Measurements from ENCODE around the gene GIT2. TPM values are rescaled to one million over a fixed set of nuclear protein-coding genes. Genes with fewer than 3 reads are reported as not detected.

Gene GIT2
- total and polyA plus RNA-seq, 2 experiments from 2014 or later = 21.5 to 22.4 TPM

- H3K9me3 ChIP-seq (ENCODE audit: low read depth) = no peaks in the 10 kb centered on the region
- H3K4me1 ChIP-seq (ENCODE audit: insufficient read depth) = no peaks in the 10 kb centered on the region
- no peak for DNase-seq (ENCODE audit: low spot score)
- no peaks in the 10 kb centered on the region for H3K27me3 ChIP-seq
- 97% methylated on average over 8 of the region's 8 CpGs for WGBS (ENCODE audit: low lambda C conversion rate, missing lambda C conversion rate)
- H3K79me2 ChIP-seq = peaks cover 7% of the 10 kb centered on the region
- H4K20me1 ChIP-seq (ENCODE audit: insufficient read depth, poor library complexity, severe bottlenecking) = no peaks in the 10 kb centered on the region
- H3K27ac ChIP-seq = no peak overlapping the region
- H2AFZ ChIP-seq = no peak overlapping the region
- no peak overlapping the region for H3K4me2 ChIP-seq
- TF ChIP-seq, protein P1, sequence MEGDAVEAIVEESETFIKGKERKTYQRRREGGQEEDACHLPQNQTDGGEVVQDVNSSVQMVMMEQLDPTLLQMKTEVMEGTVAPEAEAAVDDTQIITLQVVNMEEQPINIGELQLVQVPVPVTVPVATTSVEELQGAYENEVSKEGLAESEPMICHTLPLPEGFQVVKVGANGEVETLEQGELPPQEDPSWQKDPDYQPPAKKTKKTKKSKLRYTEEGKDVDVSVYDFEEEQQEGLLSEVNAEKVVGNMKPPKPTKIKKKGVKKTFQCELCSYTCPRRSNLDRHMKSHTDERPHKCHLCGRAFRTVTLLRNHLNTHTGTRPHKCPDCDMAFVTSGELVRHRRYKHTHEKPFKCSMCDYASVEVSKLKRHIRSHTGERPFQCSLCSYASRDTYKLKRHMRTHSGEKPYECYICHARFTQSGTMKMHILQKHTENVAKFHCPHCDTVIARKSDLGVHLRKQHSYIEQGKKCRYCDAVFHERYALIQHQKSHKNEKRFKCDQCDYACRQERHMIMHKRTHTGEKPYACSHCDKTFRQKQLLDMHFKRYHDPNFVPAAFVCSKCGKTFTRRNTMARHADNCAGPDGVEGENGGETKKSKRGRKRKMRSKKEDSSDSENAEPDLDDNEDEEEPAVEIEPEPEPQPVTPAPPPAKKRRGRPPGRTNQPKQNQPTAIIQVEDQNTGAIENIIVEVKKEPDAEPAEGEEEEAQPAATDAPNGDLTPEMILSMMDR (IDR thresholded peaks at IDR 0.05; ENCODE audit: poor library complexity) = no peak
- TF ChIP-seq EZH2 (IDR thresholded peaks at IDR 0.05; ENCODE audit: borderline replicate concordance) (no peak), EZH2phosphoT487 (IDR thresholded peaks at IDR 0.05; ENCODE audit: low read depth, severe bottlenecking, unreplicated experiment) (no peak)
- H3K4me3 ChIP-seq = no peak overlapping the region
- H3K36me3 ChIP-seq (replicated peaks; ENCODE audit: insufficient read depth, low read depth) = peaks cover 5% of the 10 kb centered on the region
- no peaks in the 10 kb centered on the region for H3K9me2 ChIP-seq (replicated peaks; ENCODE audit: insufficient read depth)
These were observed 12.6 kb downstream of the GIT2 start for GRCh38 chr12:109983432-109984142.

GRCh38 chr12:109982210-109982609, 14.0 kb downstream of the GIT2 start:
- Histone ChIP-seq H3K36me3 (replicated peaks; ENCODE audit: insufficient read depth, low read depth) (peaks cover 5% of the 10 kb centered on the region), H3K27me3 (no peaks in the 10 kb centered on the region)

GRCh38 chr12:109981311-109981710, 14.9 kb downstream of the GIT2 start:
- H4K20me1 ChIP-seq (ENCODE audit: insufficient read depth, poor library complexity, severe bottlenecking) = no peaks in the 10 kb centered on the region
- TF ChIP-seq EZH2 (IDR thresholded peaks at IDR 0.05; ENCODE audit: borderline replicate concordance) (no peak), EZH2phosphoT487 (IDR thresholded peaks at IDR 0.05; ENCODE audit: low read depth, severe bottlenecking, unreplicated experiment) (no peak)
- TF ChIP-seq, protein P1 (IDR thresholded peaks at IDR 0.05; ENCODE audit: poor library complexity) = no peak
- H3K27me3 ChIP-seq = no peaks in the 10 kb centered on the region
- no peak overlapping the region for H3K27ac ChIP-seq
- peaks cover 5% of the 10 kb centered on the region for H3K79me2 ChIP-seq
- H3K36me3 ChIP-seq (replicated peaks; ENCODE audit: insufficient read depth, low read depth) = peaks cover 5% of the 10 kb centered on the region
- H3K9me3 ChIP-seq (ENCODE audit: low read depth) = no peaks in the 10 kb centered on the region
- no peak overlapping the region for H3K4me2 ChIP-seq
- H3K9me2 ChIP-seq (replicated peaks; ENCODE audit: insufficient read depth) = no peaks in the 10 kb centered on the region
- H3K4me3 ChIP-seq = no peak overlapping the region
- DNase-seq (ENCODE audit: low spot score) = no peak
- H3K4me1 ChIP-seq (ENCODE audit: insufficient read depth) = no peaks in the 10 kb centered on the region
- H2AFZ ChIP-seq = no peak overlapping the region
- WGBS (ENCODE audit: low lambda C conversion rate, missing lambda C conversion rate) = 94% methylated on average over 5 of the region's 5 CpGs

More at GRCh38 chr12:109982210-109982609, 14.0 kb downstream of the GIT2 start:
- Histone ChIP-seq H3K27ac (no peak overlapping the region), H3K9me3 (ENCODE audit: low read depth) (no peaks in the 10 kb centered on the region), H3K79me2 (peaks cover 7% of the 10 kb centered on the region), H3K4me3 (no peak overlapping the region), H3K9me2 (replicated peaks; ENCODE audit: insufficient read depth) (no peaks in the 10 kb centered on the region), H3K4me2 (no peak overlapping the region), H2AFZ (no peak overlapping the region), H4K20me1 (ENCODE audit: insufficient read depth, poor library complexity, severe bottlenecking) (no peaks in the 10 kb centered on the region), H3K4me1 (ENCODE audit: insufficient read depth) (no peaks in the 10 kb centered on the region)
- TF ChIP-seq EZH2 (IDR thresholded peaks at IDR 0.05; ENCODE audit: borderline replicate concordance) (no peak), EZH2phosphoT487 (IDR thresholded peaks at IDR 0.05; ENCODE audit: low read depth, severe bottlenecking, unreplicated experiment) (no peak)
- TF ChIP-seq, protein P1 (IDR thresholded peaks at IDR 0.05; ENCODE audit: poor library complexity) = no peak
- no peak for DNase-seq (ENCODE audit: low spot score)

All from hepatocyte (in vitro differentiated cells).